ENCODE results near the gene PCDHGB5. TPM values are rescaled to one million over a fixed set of nuclear protein-coding genes. Genes with fewer than 3 reads are reported as not detected.
"Not testable (repeated sequence)": the region's sequence is repeated elsewhere in the genome, so short reads cannot be mapped to it uniquely, and the experiment has no call there.

The PCDHGB5 gene
- total RNA-seq, 6 donors from 2014 or later, result 6.2 to 11.8 (median 8.3) TPM

DNA sequence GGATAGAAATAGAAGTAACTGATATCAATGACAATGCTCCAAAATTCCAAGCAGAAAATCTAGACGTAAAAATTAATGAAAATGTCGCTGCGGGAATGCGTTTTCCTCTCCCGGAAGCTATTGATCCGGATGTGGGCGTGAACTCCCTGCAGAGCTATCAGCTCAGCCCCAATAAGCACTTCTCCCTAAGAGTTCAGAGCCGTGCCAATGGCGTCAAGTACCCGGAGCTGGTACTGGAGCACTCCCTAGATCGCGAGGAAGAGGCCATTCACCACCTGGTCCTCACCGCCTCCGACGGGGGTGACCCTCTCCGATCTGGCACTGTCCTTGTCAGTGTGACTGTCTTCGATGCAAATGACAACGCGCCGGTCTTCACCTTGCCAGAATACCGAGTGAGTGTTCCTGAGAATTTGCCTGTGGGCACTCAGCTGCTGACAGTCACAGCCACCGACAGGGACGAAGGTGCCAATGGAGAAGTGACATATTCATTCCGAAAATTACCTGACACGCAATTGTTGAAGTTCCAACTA is 15.9 kb downstream of the PCDHGB5 start:
- peaks cover 0 to 8% (median 1%) of the 10 kb centered on the region in 4 donors for H3K4me1 ChIP-seq
- ATAC-seq (ENCODE audit: low FRiP score in 2 of 2) (peak in 1 of 2 donors; percentile 12), DNase-seq (no peak)
- no peak overlapping the region for H3K27ac ChIP-seq
- TF ChIP-seq, protein P1, sequence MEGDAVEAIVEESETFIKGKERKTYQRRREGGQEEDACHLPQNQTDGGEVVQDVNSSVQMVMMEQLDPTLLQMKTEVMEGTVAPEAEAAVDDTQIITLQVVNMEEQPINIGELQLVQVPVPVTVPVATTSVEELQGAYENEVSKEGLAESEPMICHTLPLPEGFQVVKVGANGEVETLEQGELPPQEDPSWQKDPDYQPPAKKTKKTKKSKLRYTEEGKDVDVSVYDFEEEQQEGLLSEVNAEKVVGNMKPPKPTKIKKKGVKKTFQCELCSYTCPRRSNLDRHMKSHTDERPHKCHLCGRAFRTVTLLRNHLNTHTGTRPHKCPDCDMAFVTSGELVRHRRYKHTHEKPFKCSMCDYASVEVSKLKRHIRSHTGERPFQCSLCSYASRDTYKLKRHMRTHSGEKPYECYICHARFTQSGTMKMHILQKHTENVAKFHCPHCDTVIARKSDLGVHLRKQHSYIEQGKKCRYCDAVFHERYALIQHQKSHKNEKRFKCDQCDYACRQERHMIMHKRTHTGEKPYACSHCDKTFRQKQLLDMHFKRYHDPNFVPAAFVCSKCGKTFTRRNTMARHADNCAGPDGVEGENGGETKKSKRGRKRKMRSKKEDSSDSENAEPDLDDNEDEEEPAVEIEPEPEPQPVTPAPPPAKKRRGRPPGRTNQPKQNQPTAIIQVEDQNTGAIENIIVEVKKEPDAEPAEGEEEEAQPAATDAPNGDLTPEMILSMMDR (IDR thresholded peaks at IDR 0.05), result no peak
- no peak for TF ChIP-seq EP300 (IDR thresholded peaks at IDR 0.05)
- TF ChIP-seq POLR2A (IDR thresholded peaks at IDR 0.05), result no peak
- TF ChIP-seq POLR2AphosphoS5 (IDR thresholded peaks at IDR 0.05), result no peak
- 21 to 25% methylated on average over 25 of the region's 25 CpGs for WGBS, 2 donors
- peaks cover 45 to 86% (median 73%) of the 10 kb centered on the region in 4 donors for H3K9me3 ChIP-seq
- no peaks in the 10 kb centered on the region for H3K36me3 ChIP-seq
- H3K27me3 ChIP-seq, result no peaks in the 10 kb centered on the region
- peak overlapping the region in 3 of 4 donors; percentile 27 to 47 (median 45) for H3K4me3 ChIP-seq

DNA sequence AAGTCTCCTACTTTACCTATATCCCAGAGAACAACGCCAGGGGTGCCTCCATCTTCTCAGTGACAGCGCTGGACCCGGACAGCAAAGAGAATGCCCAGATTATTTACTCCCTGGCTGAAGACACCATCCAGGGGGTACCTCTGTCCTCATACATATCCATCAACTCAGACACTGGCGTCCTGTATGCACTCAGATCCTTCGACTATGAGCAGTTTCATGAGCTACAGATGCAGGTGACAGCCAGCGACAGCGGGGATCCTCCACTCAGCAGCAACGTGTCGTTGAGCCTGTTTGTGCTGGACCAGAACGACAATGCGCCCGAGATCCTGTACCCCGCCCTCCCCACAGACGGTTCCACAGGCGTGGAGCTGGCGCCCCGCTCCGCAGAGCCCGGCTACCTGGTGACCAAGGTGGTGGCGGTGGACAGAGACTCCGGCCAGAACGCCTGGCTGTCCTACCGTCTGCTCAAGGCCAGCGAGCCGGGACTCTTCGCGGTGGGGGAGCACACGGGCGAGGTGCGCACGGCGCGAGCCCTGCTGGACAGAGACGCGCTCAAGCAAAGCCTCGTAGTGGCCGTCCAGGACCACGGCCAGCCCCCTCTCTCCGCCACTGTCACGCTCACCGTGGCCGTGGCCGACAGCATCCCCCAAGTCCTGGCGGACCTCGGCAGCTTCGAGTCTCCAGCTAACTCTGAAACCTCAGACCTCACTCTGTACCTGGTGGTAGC is 17.0 kb downstream of the PCDHGB5 start:
- WGBS, 2 donors, result 14 to 16% methylated on average over 3 to 10 of the region's 46 CpGs
- H3K4me1 ChIP-seq, result peaks cover 0 to 11% (median 1%) of the 10 kb centered on the region in 4 donors
- ATAC-seq (ENCODE audit: low FRiP score in 2 of 2); H3K36me3 ChIP-seq; H3K4me3 ChIP-seq; H3K27ac ChIP-seq; H3K27me3 ChIP-seq: not testable (repeated sequence)
- DNase-seq, result peak in 1 of 2 donors; percentile 70
- peaks cover 45 to 86% (median 74%) of the 10 kb centered on the region in 4 donors for H3K9me3 ChIP-seq

DNA sequence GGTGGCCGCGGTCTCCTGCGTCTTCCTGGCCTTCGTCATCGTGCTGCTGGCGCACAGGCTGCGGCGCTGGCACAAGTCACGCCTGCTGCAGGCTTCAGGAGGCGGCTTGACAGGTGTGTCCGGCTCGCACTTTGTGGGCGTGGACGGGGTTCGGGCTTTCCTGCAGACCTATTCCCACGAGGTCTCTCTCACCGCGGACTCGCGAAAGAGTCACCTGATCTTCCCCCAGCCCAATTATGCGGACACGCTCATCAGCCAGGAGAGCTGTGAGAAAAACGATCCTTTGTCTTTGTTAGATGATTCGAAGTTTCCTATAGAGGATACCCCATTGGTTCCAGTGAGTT is 17.5 kb downstream of the PCDHGB5 start:
- Histone ChIP-seq H3K9me3 (peaks cover 44 to 86% (median 74%) of the 10 kb centered on the region in 4 donors), H3K4me1 (peaks cover 0 to 11% (median 1%) of the 10 kb centered on the region in 4 donors)
- 19 to 21% methylated on average over 17 to 24 of the region's 24 CpGs for WGBS, 2 donors
- ATAC-seq (ENCODE audit: low FRiP score in 2 of 2); H3K27ac ChIP-seq; H3K36me3 ChIP-seq; H3K4me3 ChIP-seq; H3K27me3 ChIP-seq; DNase-seq: not testable (repeated sequence)

DNA sequence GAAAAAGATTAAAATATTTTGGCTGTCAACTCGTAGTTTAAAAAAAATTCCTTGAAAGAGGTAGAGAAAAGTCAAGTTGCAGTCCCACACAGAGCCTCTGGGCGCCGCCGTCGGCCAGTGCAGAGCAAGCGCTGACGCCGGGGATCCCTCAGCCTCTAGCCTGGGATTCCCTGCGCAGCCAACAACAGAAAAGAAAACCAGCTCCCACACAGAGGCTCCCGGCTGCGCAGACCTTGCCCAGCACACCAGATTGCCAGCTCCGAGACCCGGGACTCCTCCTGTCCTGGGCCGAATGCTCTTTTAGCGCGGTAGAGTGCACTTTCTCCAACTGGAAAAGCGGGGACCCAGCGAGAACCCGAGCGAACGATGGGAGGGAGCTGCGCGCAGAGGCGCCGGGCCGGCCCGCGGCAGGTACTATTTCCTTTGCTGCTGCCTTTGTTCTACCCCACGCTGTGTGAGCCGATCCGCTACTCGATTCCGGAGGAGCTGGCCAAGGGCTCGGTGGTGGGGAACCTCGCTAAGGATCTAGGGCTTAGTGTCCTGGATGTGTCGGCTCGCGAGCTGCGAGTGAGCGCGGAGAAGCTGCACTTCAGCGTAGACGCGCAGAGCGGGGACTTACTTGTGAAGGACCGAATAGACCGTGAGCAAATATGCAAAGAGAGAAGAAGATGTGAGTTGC is 19.9 kb downstream of the PCDHGB5 start, which contains the start of gene PCDHGB7:
TSS of gene PCDHGB7 (plus strand) at position 184 of the 679 bp plus-strand sequence. CDS start at position 367, 183 bp downstream.
- H3K9me3 ChIP-seq, result peaks cover 55 to 92% (median 82%) of the 10 kb centered on the region in 4 donors
- H3K27me3 ChIP-seq, H3K36me3 ChIP-seq: not testable (repeated sequence)
- 10 to 13% methylated on average over 36 to 47 of the region's 47 CpGs for WGBS, 2 donors
- ATAC-seq (ENCODE audit: low FRiP score in 2 of 2), result peak; percentile 87 to 91
- H3K27ac ChIP-seq, result peak within 1 kb of the TSS in 2 of 4 donors; percentile 60 to 77
- TF ChIP-seq, protein P1 (IDR thresholded peaks at IDR 0.05), result peak; percentile 50 to 66 (median 60)
- DNase-seq, result peak; percentile 78 to 92
- H3K4me1 ChIP-seq, result peaks cover 0 to 21% (median 1%) of the 10 kb centered on the region in 4 donors
- peak within 1 kb of the TSS; percentile 16 to 52 (median 44) for H3K4me3 ChIP-seq

DNA sequence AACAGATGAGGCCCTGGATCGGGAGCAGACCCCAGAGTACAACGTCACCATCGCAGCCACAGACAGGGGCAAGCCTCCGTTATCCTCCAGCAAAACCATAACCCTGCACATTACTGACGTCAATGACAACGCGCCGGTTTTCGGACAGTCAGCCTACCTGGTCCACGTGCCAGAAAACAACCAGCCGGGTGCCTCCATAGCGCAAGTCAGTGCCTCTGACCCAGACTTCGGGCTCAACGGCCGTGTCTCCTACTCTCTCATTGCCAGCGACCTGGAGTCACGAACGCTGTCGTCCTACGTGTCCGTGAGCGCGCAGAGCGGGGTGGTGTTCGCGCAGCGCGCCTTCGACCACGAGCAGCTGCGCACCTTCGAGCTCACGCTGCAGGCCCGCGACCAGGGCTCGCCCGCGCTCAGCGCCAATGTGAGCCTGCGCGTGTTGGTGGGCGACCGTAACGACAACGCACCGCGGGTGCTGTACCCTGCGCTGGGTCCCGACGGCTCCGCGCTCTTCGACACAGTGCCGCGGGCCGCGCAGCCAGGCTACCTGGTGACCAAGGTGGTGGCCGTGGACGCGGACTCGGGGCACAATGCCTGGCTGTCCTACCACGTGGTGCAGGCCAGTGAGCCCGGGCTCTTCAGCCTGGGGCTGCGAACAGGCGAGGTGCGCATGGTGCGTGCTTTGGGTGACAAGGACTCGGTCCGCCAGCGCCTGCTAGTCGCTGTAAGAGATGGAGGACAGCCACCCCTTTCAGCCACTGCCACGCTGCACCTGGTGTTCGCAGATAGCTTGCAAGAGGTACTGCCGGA is 21.5 kb downstream of the PCDHGB5 start:
- Histone ChIP-seq H3K4me3 (no peak overlapping the region), H3K27me3 (no peaks in the 10 kb centered on the region), H3K4me1 (peaks cover 0 to 17% (median 1%) of the 10 kb centered on the region in 4 donors), H3K9me3 (peaks cover 59 to 93% (median 79%) of the 10 kb centered on the region in 4 donors), H3K27ac (no peak overlapping the region), H3K36me3 (no peaks in the 10 kb centered on the region)
- TF ChIP-seq, protein P1 (IDR thresholded peaks at IDR 0.05), result no peak
- TF ChIP-seq POLR2A (IDR thresholded peaks at IDR 0.05) (no peak), EP300 (IDR thresholded peaks at IDR 0.05) (no peak), POLR2AphosphoS5 (IDR thresholded peaks at IDR 0.05) (no peak)
- ATAC-seq (ENCODE audit: low FRiP score in 2 of 2) (no peak), DNase-seq (peak in 1 of 2 donors; percentile 78)
- WGBS, 2 donors, result 39 to 45% methylated on average over 17 to 55 of the region's 74 CpGs

Measured in upper lobe of left lung (tissue), 6 donors.